HT-29 (cell line): Measurements from ENCODE around the gene FIP1L1. TPM values are rescaled to one million over a fixed set of nuclear protein-coding genes. Genes with fewer than 3 reads are reported as not detected.
A peak's percentile ranks its signal among the peaks of the same experiment; 100 is the strongest.
"Not testable (repeated sequence)": the region's sequence is repeated elsewhere in the genome, so short reads cannot be mapped to it uniquely, and the experiment has no call there.

Source experiments
- DNase-seq: peaks from one replicate; pipeline ENCODE4 v3.0.0-alpha.2; 2015; ENCODE audit warnings: low spot score
- total RNA-seq: library from RNA; depleted of rRNA; stranded (reverse); fragments of >200 nt; shearing (Covaris generic); gene quantifications from 2 replicates; pipeline ENCODE4 v1.2.3, GENCODE V29; 2014; rRNA removed

FIP1L1 gene
- total RNA-seq, result 29.7 and 34.6 TPM in 2 replicates

GRCh38 chr4:53377319-53378170, at the start of gene FIP1L1:
Gene FIP1L1, plus strand, starts transcription at chr4:53377641. Its CDS starts 198 bp downstream, at chr4:53377839.
- peak; percentile 96 for DNase-seq

GRCh38 chr4:53334916-53335315, 42.5 kb upstream of the FIP1L1 start:
- not testable (repeated sequence) for DNase-seq

- DNase-seq, result not testable (repeated sequence)
Observed at GRCh38 chr4:53340145-53340544, 37.3 kb upstream of the FIP1L1 start.

GRCh38 chr4:53346392-53346791, 31.0 kb upstream of the FIP1L1 start:
- DNase-seq, result not testable (repeated sequence)

- no peak for DNase-seq
Observed at GRCh38 chr4:53346920-53347852, 30.3 kb upstream of the FIP1L1 start.

GRCh38 chr4:53348046-53348445, 29.4 kb upstream of the FIP1L1 start:
- DNase-seq, result no peak

GRCh38 chr4:53349091-53349491, 28.4 kb upstream of the FIP1L1 start:
- no peak for DNase-seq

- no peak for DNase-seq
Observed at GRCh38 chr4:53354012-53354722, 23.3 kb upstream of the FIP1L1 start.

- no peak for DNase-seq
Observed at GRCh38 chr4:53355930-53356521, 21.4 kb upstream of the FIP1L1 start.

- no peak for DNase-seq
Observed at GRCh38 chr4:53361451-53361850, 16.0 kb upstream of the FIP1L1 start.

- no peak for DNase-seq
Observed at GRCh38 chr4:53362093-53362492, 15.3 kb upstream of the FIP1L1 start.

- DNase-seq, result no peak
Observed at GRCh38 chr4:53364624-53365023, 12.8 kb upstream of the FIP1L1 start.

GRCh38 chr4:53365121-53365485, 12.3 kb upstream of the FIP1L1 start:
- DNase-seq, result peak; percentile 39

GRCh38 chr4:53365486-53366300, 11.7 kb upstream of the FIP1L1 start, which contains the start of gene SCFD2:
Gene SCFD2, minus strand, starts transcription at chr4:53366061.
- DNase-seq, result peak; percentile 98

GRCh38 chr4:53366301-53366716, 11.1 kb upstream of the FIP1L1 start:
- DNase-seq, result no peak

- DNase-seq, result no peak
Observed at GRCh38 chr4:53367721-53368120, 9.7 kb upstream of the FIP1L1 start.

- DNase-seq, result no peak
Observed at GRCh38 chr4:53371049-53371448, 6.4 kb upstream of the FIP1L1 start.

GRCh38 chr4:53371843-53372521, 5.5 kb upstream of the FIP1L1 start:
- DNase-seq, result no peak

- DNase-seq, result no peak
Observed at GRCh38 chr4:53374777-53375258, 2.6 kb upstream of the FIP1L1 start.

- no peak for DNase-seq
Observed at GRCh38 chr4:53376900-53377299, 541 bp upstream of the FIP1L1 start.
